Trophoblast cell (in vitro differentiated cells and primary cell): ENCODE measurements around the gene ADRA2B.
"Not testable (repeated sequence)": the region's sequence is repeated elsewhere in the genome, so short reads cannot be mapped to it uniquely, and the experiment has no call there.

ENCODE experiments used
- DNase-seq, 2 donors: peaks; one replicate each; pipeline ENCODE4 v3.0.0-alpha.2; 2016
- H2AFZ ChIP-seq: 2 replicates; pipeline ENCODE4 v1.6.1; 2013; ENCODE audit warnings: low read length, moderate library complexity, mild to moderate bottlenecking; ENCODE audit not compliant: insufficient read depth, poor library complexity
- H2AK5ac ChIP-seq: 2 replicates; pipeline ENCODE4 v1.6.1; 2013; ENCODE audit warnings: mild to moderate bottlenecking, low read length
- H2BK120ac ChIP-seq: 2 replicates; pipeline ENCODE4 v1.6.1; 2013; ENCODE audit warnings: low read length, mild to moderate bottlenecking, moderate library complexity; ENCODE audit not compliant: insufficient read depth, poor library complexity
- H2BK12ac ChIP-seq: 2 replicates; pipeline ENCODE4 v1.6.1; 2013; ENCODE audit warnings: mild to moderate bottlenecking, low read length, moderate library complexity
- H2BK5ac ChIP-seq: 2 replicates; pipeline ENCODE4 v1.6.1; 2013; ENCODE audit warnings: low read length, low read depth, moderate library complexity, mild to moderate bottlenecking; ENCODE audit not compliant: poor library complexity
- H3K14ac ChIP-seq: 2 replicates; pipeline ENCODE4 v1.6.1; 2013; ENCODE audit warnings: mild to moderate bottlenecking, low read length
- H3K18ac ChIP-seq: 2 replicates; pipeline ENCODE4 v1.6.1; 2013; ENCODE audit warnings: mild to moderate bottlenecking, low read length
- H3K23ac ChIP-seq: 2 replicates; pipeline ENCODE4 v1.6.1; 2013; ENCODE audit warnings: low read length
- H3K27ac ChIP-seq: 2 replicates; pipeline ENCODE4 v1.5.1; 2013; ENCODE audit warnings: low read depth, mild to moderate bottlenecking, inconsistent platforms, low read length, moderate library complexity
- H3K27me3 ChIP-seq: 2 replicates; pipeline ENCODE4 v1.6.1; 2013; ENCODE audit warnings: inconsistent platforms, mild to moderate bottlenecking, low read length, moderate library complexity; ENCODE audit not compliant: insufficient read depth
- H3K36me3 ChIP-seq, 2 experiments: 1 replicate in 1 of 2; 2 replicates in 1 of 2; pipeline ENCODE4 v1.6.1; 2013; ENCODE audit warnings: low read length in 2 of 2, mild to moderate bottlenecking in 2 of 2, moderate library complexity in 1 of 2; ENCODE audit not compliant: insufficient read depth in 2 of 2, control insufficient read depth in 1 of 2
- H3K4ac ChIP-seq: 2 replicates; pipeline ENCODE4 v1.6.1; 2013; ENCODE audit warnings: low read depth, mild to moderate bottlenecking, low read length, moderate library complexity
- H3K4me1 ChIP-seq, 2 experiments: 1 replicate in 1 of 2; 2 replicates in 1 of 2; pipeline ENCODE4 v1.6.1; 2013; ENCODE audit warnings: low read length in 2 of 2, mild to moderate bottlenecking in 2 of 2, moderate library complexity in 1 of 2; ENCODE audit not compliant: insufficient read depth in 2 of 2, control insufficient read depth in 1 of 2
- H3K4me2 ChIP-seq: 2 replicates; pipeline ENCODE4 v1.6.1; 2013; ENCODE audit warnings: inconsistent platforms, mild to moderate bottlenecking, low read length, moderate library complexity
- H3K4me3 ChIP-seq: 2 replicates; pipeline ENCODE4 v1.5.1; 2013; ENCODE audit warnings: mild to moderate bottlenecking, low read depth, low read length, inconsistent platforms
- H3K79me1 ChIP-seq: one replicate; pipeline ENCODE4 v1.6.1; 2013; ENCODE audit warnings: low read length
- H3K79me2 ChIP-seq: 2 replicates; pipeline ENCODE4 v1.6.1; 2013; ENCODE audit warnings: low read length, mild to moderate bottlenecking; ENCODE audit not compliant: control insufficient read depth, insufficient read depth, poor library complexity
- H3K9ac ChIP-seq: 2 replicates; pipeline ENCODE4 v1.6.1; 2013; ENCODE audit warnings: mild to moderate bottlenecking, low read length
- H3K9me3 ChIP-seq: 2 replicates; pipeline ENCODE4 v1.6.1; 2013; ENCODE audit warnings: low read depth, mild to moderate bottlenecking, control low read depth, inconsistent platforms, low read length; ENCODE audit not compliant: insufficient read depth
- H4K12ac ChIP-seq: 2 replicates; pipeline ENCODE4 v1.6.1; 2013; ENCODE audit warnings: low read depth, mild to moderate bottlenecking, low read length, moderate library complexity
- H4K8ac ChIP-seq: 2 replicates; pipeline ENCODE4 v1.6.1; 2013; ENCODE audit warnings: low read depth, mild to moderate bottlenecking, low read length, moderate library complexity
- H4K91ac ChIP-seq: one replicate; pipeline ENCODE4 v1.6.1; 2013; ENCODE audit warnings: low read depth, mild to moderate bottlenecking, low read length, moderate library complexity
- WGBS: extraction: QIAGEN DNeasy Blood & Tissue Kit; methylation state at CpG from one replicate; pipeline ENCODE4 v1.1.7; 2013; ENCODE audit warnings: missing lambda C conversion rate; ENCODE audit not compliant: insufficient read length, insufficient coverage; ENCODE audit errors: extremely low coverage; 5-methylcytosine and 5-hydroxymethylcytosine counted together

ADRA2B gene

DNA sequence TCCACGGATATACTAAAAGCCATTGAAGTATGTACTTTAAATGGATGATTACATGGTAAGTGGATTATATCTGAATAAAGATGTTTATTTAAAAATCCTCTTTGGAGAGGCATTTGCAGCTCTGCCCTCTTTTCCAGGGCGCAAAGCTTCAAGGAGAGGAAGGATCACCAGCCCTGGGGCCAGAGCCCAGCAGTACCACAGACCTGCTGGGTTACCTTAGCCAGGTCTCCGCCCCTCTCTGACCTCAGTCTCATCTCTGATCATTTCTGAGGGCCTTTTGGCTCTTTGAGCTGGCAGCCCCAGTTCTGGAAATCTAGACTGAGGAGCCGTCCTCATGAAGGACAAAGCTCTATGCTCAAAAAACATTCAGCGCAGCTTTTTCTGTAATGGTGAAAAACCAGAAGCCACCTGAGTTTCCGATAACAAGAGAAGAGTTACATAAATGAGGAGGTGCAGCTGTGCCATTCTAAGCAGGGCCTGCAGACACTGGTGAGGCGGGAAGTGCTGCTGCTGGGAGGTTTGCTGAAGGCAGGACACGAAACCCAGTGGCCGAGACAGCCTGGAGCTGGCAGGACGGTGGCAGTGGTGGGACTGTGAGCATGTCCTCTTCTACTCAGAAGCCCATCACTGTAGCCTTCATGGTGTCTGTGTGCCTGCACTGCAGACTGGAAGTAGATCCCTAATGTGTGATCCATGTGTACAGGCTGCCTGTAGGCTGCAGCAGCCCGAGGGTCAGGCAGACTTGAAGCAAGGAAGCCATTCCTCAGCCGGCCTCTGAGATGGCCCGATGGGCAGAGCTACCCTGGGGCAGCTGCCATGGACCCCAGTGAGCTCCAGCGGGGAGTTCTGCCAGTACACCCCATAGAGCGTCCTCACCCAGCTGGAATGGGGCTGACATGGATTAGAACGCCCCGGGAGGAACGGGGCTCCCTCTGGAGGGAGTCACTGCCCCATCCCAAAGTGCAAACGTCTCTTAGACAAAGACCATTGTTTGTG lies 27.7 kb downstream of the ADRA2B start:
- H3K4me3 ChIP-seq: no peak overlapping the region
- H3K14ac ChIP-seq: no peak overlapping the region
- H3K4me2 ChIP-seq: no peak overlapping the region
- no peak overlapping the region for H4K8ac ChIP-seq
- H3K4ac ChIP-seq: no peak overlapping the region
- no peak for DNase-seq
- no peaks in the 10 kb centered on the region for H3K36me3 ChIP-seq
- WGBS: no CpG with 5 or more reads among the region's 19 CpGs
- no peak overlapping the region for H2BK120ac ChIP-seq
- no peaks in the 10 kb centered on the region for H3K79me1 ChIP-seq
- no peak overlapping the region for H2AK5ac ChIP-seq
- no peaks in the 10 kb centered on the region for H3K79me2 ChIP-seq
- no peak overlapping the region for H3K18ac ChIP-seq
- no peak overlapping the region for H2BK12ac ChIP-seq
- no peak overlapping the region for H3K9ac ChIP-seq
- H2AFZ ChIP-seq: no peak overlapping the region
- peaks cover 4% of the 10 kb centered on the region for H3K9me3 ChIP-seq
- no peak overlapping the region for H3K23ac ChIP-seq
- H3K27me3 ChIP-seq: no peaks in the 10 kb centered on the region
- H4K91ac ChIP-seq: no peak overlapping the region
- H2BK5ac ChIP-seq: no peak overlapping the region
- no peaks in the 10 kb centered on the region for H3K4me1 ChIP-seq
- no peak overlapping the region for H3K27ac ChIP-seq
- H4K12ac ChIP-seq: no peak overlapping the region

DNA sequence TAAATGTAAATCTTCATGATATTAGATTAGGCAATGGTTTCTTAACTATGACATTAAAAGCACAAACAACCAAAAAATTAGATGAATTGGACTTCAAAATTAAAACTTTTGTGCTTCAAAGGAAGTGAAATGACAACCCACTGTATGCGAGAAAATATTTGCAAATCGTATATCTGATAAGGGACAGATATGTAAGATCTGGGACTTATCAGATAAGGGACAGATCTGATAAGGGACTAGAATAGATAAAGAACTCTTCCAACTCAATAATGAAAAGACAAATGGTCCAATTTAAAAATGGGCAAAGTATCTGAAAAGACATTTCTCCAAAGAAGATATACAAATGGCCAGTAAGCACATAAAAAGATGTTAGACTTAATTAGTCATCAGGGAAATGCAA lies 29.2 kb downstream of the ADRA2B start:
- H2BK5ac ChIP-seq: no peak overlapping the region
- no peak overlapping the region for H2AFZ ChIP-seq
- H3K18ac ChIP-seq: no peak overlapping the region
- H3K4ac ChIP-seq: no peak overlapping the region
- no peak overlapping the region for H2AK5ac ChIP-seq
- H3K14ac ChIP-seq: no peak overlapping the region
- WGBS: no CpG with 5 or more reads among the region's 2 CpGs
- no peak overlapping the region for H3K4me3 ChIP-seq
- H2BK12ac ChIP-seq: no peak overlapping the region
- H3K23ac ChIP-seq: no peak overlapping the region
- no peaks in the 10 kb centered on the region for H3K27me3 ChIP-seq
- peaks cover 2% of the 10 kb centered on the region for H3K9me3 ChIP-seq
- no peak overlapping the region for H2BK120ac ChIP-seq
- H3K9ac ChIP-seq: no peak overlapping the region
- no peak overlapping the region for H3K4me2 ChIP-seq
- H4K91ac ChIP-seq: no peak overlapping the region
- no peaks in the 10 kb centered on the region for H3K79me2 ChIP-seq
- DNase-seq: peak in 1 of 2 donors; percentile 64
- H3K79me1 ChIP-seq: no peaks in the 10 kb centered on the region
- no peaks in the 10 kb centered on the region for H3K36me3 ChIP-seq
- no peaks in the 10 kb centered on the region for H3K4me1 ChIP-seq
- H4K12ac ChIP-seq: no peak overlapping the region
- H4K8ac ChIP-seq: no peak overlapping the region
- H3K27ac ChIP-seq: no peak overlapping the region

DNA sequence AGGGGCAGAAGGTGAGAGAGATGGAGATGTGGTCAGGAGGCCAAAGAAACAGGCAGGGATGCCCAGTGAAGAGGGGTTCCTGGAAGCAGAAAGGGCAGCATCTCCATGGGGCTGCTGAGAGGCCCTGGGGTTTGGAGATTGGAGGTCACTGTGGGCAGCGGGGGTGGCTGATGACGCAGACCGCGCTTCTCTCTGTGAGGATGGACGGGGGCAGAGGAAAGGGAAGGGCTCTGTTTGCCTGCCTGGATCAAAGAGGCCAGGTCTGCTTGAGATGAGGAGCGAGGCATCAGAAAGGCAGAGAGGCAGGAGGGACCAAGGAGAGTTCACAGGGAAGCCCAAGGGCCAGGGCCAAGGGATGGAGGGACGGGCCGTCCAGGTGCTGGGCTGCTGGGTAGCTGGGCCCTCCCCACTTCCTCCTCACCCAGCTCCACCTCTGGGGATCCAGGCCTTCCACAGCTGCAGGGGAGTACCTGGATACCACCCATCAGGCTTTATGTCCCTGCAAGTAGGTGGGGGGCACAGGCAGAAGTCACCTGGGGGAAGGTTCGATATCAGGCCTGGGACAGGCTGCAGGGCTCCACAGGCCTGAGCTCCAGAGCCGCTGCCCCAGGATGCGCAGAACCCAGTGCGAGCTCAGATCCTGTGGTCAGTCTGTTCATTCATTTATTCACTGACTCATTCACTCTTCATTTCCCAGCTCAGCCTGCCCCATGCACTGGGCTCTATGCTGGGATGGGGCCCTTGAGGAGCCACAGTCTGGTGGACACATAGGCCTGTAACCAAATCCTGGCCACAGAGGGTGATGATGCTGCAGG lies 30.6 kb downstream of the ADRA2B start:
- Histone ChIP-seq H3K4me2 (no peak overlapping the region), H3K18ac (no peak overlapping the region), H3K36me3 (no peaks in the 10 kb centered on the region), H4K8ac (no peak overlapping the region), H2BK12ac (no peak overlapping the region), H2BK120ac (no peak overlapping the region), H3K4ac (no peak overlapping the region), H3K4me3 (no peak overlapping the region), H3K79me2 (no peaks in the 10 kb centered on the region), H2AFZ (no peak overlapping the region), H3K9me3 (peaks cover 2% of the 10 kb centered on the region), H3K27me3 (no peaks in the 10 kb centered on the region), H3K14ac (no peak overlapping the region), H4K12ac (no peak overlapping the region), H3K9ac (no peak overlapping the region), H2AK5ac (no peak overlapping the region), H3K23ac (no peak overlapping the region), H4K91ac (no peak overlapping the region), H3K79me1 (no peaks in the 10 kb centered on the region), H2BK5ac (no peak overlapping the region), H3K4me1 (no peaks in the 10 kb centered on the region), H3K27ac (no peak overlapping the region)
- WGBS: no CpG with 5 or more reads among the region's 12 CpGs
- DNase-seq: no peak

DNA sequence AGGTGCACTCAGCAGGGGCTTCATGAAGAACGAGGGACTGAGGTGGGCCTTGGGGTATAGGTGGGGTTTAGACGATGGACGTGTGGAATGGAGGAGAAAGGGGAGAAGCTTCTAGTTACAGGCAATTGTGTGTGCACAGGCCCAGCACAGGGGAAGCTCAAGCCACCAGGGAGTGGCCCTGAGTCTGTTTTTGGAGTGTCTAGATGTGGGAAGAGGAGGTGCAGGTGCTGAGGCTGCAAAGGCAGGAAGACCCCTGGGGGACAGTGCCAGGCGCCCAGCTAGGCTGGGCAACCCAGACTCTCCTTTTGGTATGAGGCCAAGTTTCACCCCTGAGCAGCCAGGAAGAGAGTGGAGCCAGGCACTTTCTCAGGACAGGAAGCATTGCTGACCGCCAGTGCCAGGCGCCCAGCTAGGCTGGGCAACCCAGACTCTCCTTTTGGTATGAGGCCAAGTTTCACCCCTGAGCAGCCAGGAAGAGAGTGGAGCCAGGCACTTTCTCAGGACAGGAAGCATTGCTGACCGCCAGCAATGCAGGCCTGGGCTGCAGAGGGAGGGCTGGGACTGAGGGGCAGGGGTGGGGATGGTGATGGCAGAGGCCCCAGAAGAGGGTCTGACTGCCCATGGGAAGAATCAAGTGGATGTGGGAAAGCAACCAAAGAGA lies 31.4 kb downstream of the ADRA2B start:
- not testable (repeated sequence) for H3K4me3 ChIP-seq, H3K9me3 ChIP-seq, H2BK120ac ChIP-seq, H3K27me3 ChIP-seq, H3K36me3 ChIP-seq, H3K14ac ChIP-seq, H3K18ac ChIP-seq, H2AK5ac ChIP-seq, DNase-seq, H3K4me1 ChIP-seq, H3K27ac ChIP-seq, H2BK5ac ChIP-seq, H3K79me2 ChIP-seq, H4K8ac ChIP-seq, H3K23ac ChIP-seq, H3K4ac ChIP-seq, H3K79me1 ChIP-seq, H3K9ac ChIP-seq, H3K4me2 ChIP-seq, H2BK12ac ChIP-seq, H2AFZ ChIP-seq, H4K12ac ChIP-seq, H4K91ac ChIP-seq
- WGBS: 100% methylated on average over 3 of the region's 7 CpGs
